Lung (tissue), 12 donors: Measurements from ENCODE around the gene PARP3. TPM values are rescaled to one million over a fixed set of nuclear protein-coding genes. Genes with fewer than 3 reads are reported as not detected.

Source experiments
- ATAC-seq: fragments of 200-7000 bp; cut with Tn5 transposase; one replicate; pipeline ENCODE4 v1.9.1; 2020; ENCODE audit warnings: moderate number of reproducible peaks; ENCODE audit not compliant: insufficient read depth, low FRiP score
- DNase-seq, 3 donors: peaks; one replicate each; pipeline ENCODE4 v3.0.0-alpha.2; 2013 to 2017
- H3K27ac ChIP-seq, 2 donors: one replicate each; pipeline ENCODE4 v1.5.1; 2013; ENCODE audit warnings: mild to moderate bottlenecking in 2 of 2, moderate library complexity in 2 of 2, control low read depth in 1 of 2, inconsistent platforms in 1 of 2, low read depth in 1 of 2, low read length in 1 of 2
- H3K27me3 ChIP-seq, 3 donors: one replicate each; pipeline ENCODE4 v1.5.1; 2013; ENCODE audit warnings: low read length in 2 of 3; ENCODE audit not compliant: control insufficient read depth in 3 of 3, insufficient read depth in 3 of 3
- H3K36me3 ChIP-seq, 4 donors: one replicate each; pipeline ENCODE4 v1.5.1; 2013; ENCODE audit warnings: low read length in 4 of 4, mild to moderate bottlenecking in 1 of 4, moderate library complexity in 1 of 4; ENCODE audit not compliant: control insufficient read depth in 4 of 4, insufficient read depth in 4 of 4
- H3K4me1 ChIP-seq, 5 donors: one replicate each; pipeline ENCODE4 v1.5.1; 2013; ENCODE audit warnings: low read length in 5 of 5, mild to moderate bottlenecking in 2 of 5, moderate library complexity in 1 of 5; ENCODE audit not compliant: control insufficient read depth in 5 of 5, insufficient read depth in 5 of 5
- H3K4me3 ChIP-seq: one replicate; pipeline ENCODE4 v1.5.1; 2013; ENCODE audit warnings: mild to moderate bottlenecking, control low read depth, moderate library complexity
- H3K9ac ChIP-seq, 2 donors: one replicate each; pipeline ENCODE4 v1.5.1; 2013; ENCODE audit warnings: low read length in 2 of 2, control low read depth in 1 of 2; ENCODE audit not compliant: insufficient read depth in 1 of 2
- H3K9me3 ChIP-seq, 4 donors: one replicate each; pipeline ENCODE4 v1.5.1; 2013; ENCODE audit warnings: low read length in 3 of 4, mild to moderate bottlenecking in 1 of 4, moderate library complexity in 1 of 4; ENCODE audit not compliant: control insufficient read depth in 4 of 4, insufficient read depth in 3 of 4
- CTCF ChIP-seq: IDR thresholded peaks from 2 replicates; pipeline ENCODE4 v1.5.1; 2012; ENCODE audit warnings: mild to moderate bottlenecking; ENCODE audit errors: control extremely low read depth, extremely low read depth
- WGBS, 2 donors: extraction: QIAGEN DNeasy Blood & Tissue Kit; methylation state at CpG; one replicate each; pipeline ENCODE4 v1.1.7; 2013; 5-methylcytosine and 5-hydroxymethylcytosine counted together
- polyA plus RNA-seq, 2 donors: library from polyadenylated mRNA; stranded (reverse); fragments of 200-250 nt; gene quantifications; one replicate each; pipeline ENCODE4 v1.2.1, GENCODE V29; 2013
- total RNA-seq, 2 donors: library from RNA; depleted of rRNA in 1 of 2; stranded (reverse); fragments of >200 nt in 1 of 2; gene quantifications; one replicate each; pipeline ENCODE4 v1.2.1, GENCODE V29; 2014 to 2021
- donor health status: control.
- donor health status: control.
- donor health status: Bipolar disorder and iron deficiency.
- donor health status: healthy.
- donor health status: DM: yes; HTN: yes; CAD: no.

Gene PARP3
- total and polyA plus RNA-seq, 4 donors = 15.3 to 36.7 (median 21.0) TPM

- DNase-seq = peak in 1 of 3 donors; percentile 29
These were observed 32.3 kb downstream of the PARP3 start for GRCh38 chr3:51974277-51974962.

GRCh38 chr3:51974963-51975851, 33.0 kb downstream of the PARP3 start, which contains the start of gene ABHD14A:
TSS of gene ABHD14A (plus strand) at chr3:51975064. CDS start at chr3:51975136, 72 bp downstream.
- DNase-seq (peak; percentile 71 to 77 (median 73)), ATAC-seq (peak; percentile 77)
- peak within 1 kb of the TSS; percentile 2 to 65 for H3K9ac ChIP-seq
- H3K27ac ChIP-seq = peak within 1 kb of the TSS; percentile 87 to 93
- TF ChIP-seq CTCF = no peak
- H3K4me3 ChIP-seq = peak within 1 kb of the TSS; percentile 59
- H3K27me3 ChIP-seq = no peaks in the 10 kb centered on the region
- 0% methylated on average over 41 to 63 of the region's 63 CpGs for WGBS, 2 donors
- H3K4me1 ChIP-seq = peaks cover 0 to 19% (median 10%) of the 10 kb centered on the region in 5 donors
- H3K9me3 ChIP-seq = no peaks in the 10 kb centered on the region
- peaks cover 0 to 2% (median under 1%) of the 10 kb centered on the region in 4 donors for H3K36me3 ChIP-seq

More at GRCh38 chr3:51974277-51974962, 32.3 kb downstream of the PARP3 start:
- Histone ChIP-seq H3K9me3 (no peaks in the 10 kb centered on the region), H3K4me1 (peaks cover 0 to 19% (median 10%) of the 10 kb centered on the region in 5 donors), H3K9ac (peak overlapping the region; percentile 2 to 65), H3K27ac (peak overlapping the region; percentile 80 to 87), H3K4me3 (peak overlapping the region; percentile 52), H3K27me3 (no peaks in the 10 kb centered on the region), H3K36me3 (no peaks in the 10 kb centered on the region)
- peak; percentile 7 for ATAC-seq
- 15 to 24% methylated on average over 30 of the region's 30 CpGs for WGBS, 2 donors
- TF ChIP-seq CTCF = no peak

- WGBS, 2 donors = 32 to 34% methylated on average over 46 of the region's 46 CpGs
- DNase-seq = peak; percentile 85 to 89 (median 87)
- Histone ChIP-seq H3K9ac (no peak overlapping the region), H3K27me3 (no peaks in the 10 kb centered on the region), H3K9me3 (no peaks in the 10 kb centered on the region), H3K4me3 (no peak overlapping the region), H3K27ac (peak overlapping the region in 1 of 2 donors; percentile 87), H3K36me3 (peaks cover 0 to 6% (median 3%) of the 10 kb centered on the region in 4 donors), H3K4me1 (peaks cover 0 to 19% (median 10%) of the 10 kb centered on the region in 5 donors)
- no peak for TF ChIP-seq CTCF
- ATAC-seq = no peak
These were observed 33.8 kb downstream of the PARP3 start for GRCh38 chr3:51975852-51976549.
